A673 (cell line): ENCODE results near the gene UEVLD. TPM values are rescaled to one million over a fixed set of nuclear protein-coding genes. Genes with fewer than 3 reads are reported as not detected.

Source experiments
- BruUV-seq: library from RNA; stranded (reverse); fragments of 400-500 nt; replicated peaks from 2 replicates; lab custom pipeline; 2021; lab: Mats Ljungman, UMichigan
- CTCF ChIA-PET: fragments of 300-600 bp; sonication (Branson Sonifier 250); formaldehyde crosslinking; loops from one replicate; lab custom pipeline; 2022; ENCODE audit warnings: antibody characterized with exemption; lab: Charles Lee
- POLR2A ChIA-PET: fragments of 300-600 bp; sonication (Branson Sonifier 250); formaldehyde crosslinking; loops from one replicate; lab custom pipeline; 2022; ENCODE audit warnings: antibody characterized with exemption; ENCODE audit not compliant: low non-redundant PET; lab: Charles Lee
- DNase-seq: peaks from one replicate; pipeline ENCODE4 v3.0.0-alpha.2; 2015; ENCODE audit warnings: low spot score
- H3K27ac ChIP-seq: fragments of 200-600 bp; sonication (generic); 2 replicates; pipeline ENCODE4 v1.5.1; 2016; ENCODE audit warnings: mixed run types, low read depth, mild to moderate bottlenecking, mixed read lengths, antibody characterized with exemption, low read length; ENCODE audit not compliant: poor library complexity, severe bottlenecking
- H3K27me3 ChIP-seq: fragments of 200-600 bp; sonication (generic); replicated peaks from 2 replicates; pipeline ENCODE4 v1.6.1; 2017; ENCODE audit warnings: mixed run types, low read depth, mild to moderate bottlenecking, mixed read lengths, antibody characterized with exemption, low read length; ENCODE audit not compliant: insufficient read depth, poor library complexity
- H3K36me3 ChIP-seq: fragments of 200-600 bp; sonication (generic); 2 replicates; pipeline ENCODE4 v1.6.1; 2016; ENCODE audit warnings: mixed run types, mild to moderate bottlenecking, mixed read lengths, antibody characterized with exemption, low read length; ENCODE audit not compliant: insufficient read depth, poor library complexity, severe bottlenecking
- H3K4me1 ChIP-seq: fragments of 200-600 bp; sonication (generic); 2 replicates; pipeline ENCODE4 v1.6.1; 2017; ENCODE audit warnings: mixed run types, mild to moderate bottlenecking, mixed read lengths, antibody characterized with exemption, low read length; ENCODE audit not compliant: insufficient read depth, poor library complexity, severe bottlenecking
- H3K4me3 ChIP-seq: fragments of 200-600 bp; sonication (generic); 2 replicates; pipeline ENCODE4 v1.5.1; 2016; ENCODE audit warnings: low read depth, mixed run types, mild to moderate bottlenecking, mixed read lengths, low read length; ENCODE audit not compliant: poor library complexity, severe bottlenecking
- H3K9me3 ChIP-seq: fragments of 200-600 bp; sonication (generic); 2 replicates; pipeline ENCODE4 v1.6.1; 2016; ENCODE audit warnings: mixed run types, low read depth, mild to moderate bottlenecking, mixed read lengths, antibody characterized with exemption, low read length; ENCODE audit not compliant: poor library complexity, severe bottlenecking
- EZH2 ChIP-seq: fragments of 200-600 bp; sonication (generic); IDR thresholded peaks from 2 replicates; pipeline ENCODE4 v1.6.1; 2017; ENCODE audit warnings: borderline replicate concordance, low read depth, mild to moderate bottlenecking, mixed read lengths, antibody characterized with exemption, low read length; ENCODE audit not compliant: poor library complexity, severe bottlenecking
- intact Hi-C: fragments of 100-400 bp; cut with micrococcal nuclease; formaldehyde crosslinking; loops from one replicate; pipeline ENCODE4 v1.10.0; 2022; ENCODE audit not compliant: unreplicated experiment
- total RNA-seq: library from RNA; stranded (reverse); gene quantifications from 2 replicates; pipeline ENCODE4 v1.2.3, GENCODE V29; 2021
- TF ChIP-seq, protein P1 (sequence below): fragments of 300-800, 200-600 bp; sonication (generic); conservative IDR thresholded peaks from 2 replicates; pipeline ENCODE4 v1.5.1; 2017; ENCODE audit warnings: low read depth, mild to moderate bottlenecking, antibody characterized with exemption, low read length, moderate library complexity, mixed read lengths

Gene UEVLD
- total RNA-seq, 1 experiment from 2014 or later: 17.5 TPM

DNA sequence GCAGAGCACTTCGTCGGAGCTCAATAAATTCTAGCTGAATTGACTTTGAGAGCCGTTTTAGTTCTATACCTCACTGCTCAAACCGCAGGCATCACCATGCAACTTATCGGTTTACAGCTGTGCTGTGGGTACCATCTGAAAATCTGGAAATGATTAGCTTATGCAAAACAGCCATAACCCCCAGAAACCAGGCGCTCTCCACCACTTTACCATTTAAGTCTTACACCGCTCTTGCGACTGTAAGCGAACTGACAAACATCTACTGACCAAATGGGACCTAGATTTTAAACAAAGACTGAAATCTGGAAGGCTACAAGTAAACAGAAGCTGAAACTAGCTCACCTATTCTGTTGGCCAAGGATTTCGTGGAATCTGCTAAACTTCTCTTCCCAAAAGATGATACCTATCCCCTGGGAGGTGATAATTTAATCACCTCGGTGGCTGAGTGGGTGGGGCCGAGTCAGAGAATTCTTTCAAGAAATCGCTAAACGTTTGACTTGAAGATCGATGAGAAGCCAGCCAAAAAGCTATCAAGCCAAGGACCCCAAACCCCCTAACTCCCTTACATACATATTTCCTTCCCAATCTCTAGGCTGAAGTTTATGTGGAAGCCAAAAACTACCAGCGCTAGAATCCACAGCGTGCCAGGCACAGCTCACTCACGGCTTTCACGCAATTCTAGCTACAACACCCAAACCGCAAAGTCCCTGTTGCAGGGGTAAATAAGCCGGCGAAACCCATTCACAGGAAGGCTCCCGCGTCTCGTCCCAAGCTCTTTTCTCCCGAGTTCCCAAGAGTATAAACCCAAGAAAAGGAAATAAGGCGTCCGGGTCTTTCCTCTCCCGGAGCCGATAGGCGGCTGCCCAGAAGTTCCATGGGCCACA lies 45.0 kb upstream of the UEVLD start:
- Histone ChIP-seq H3K36me3 (no peaks in the 10 kb centered on the region), H3K4me3 (peak overlapping the region; percentile 93), H3K27ac (peak overlapping the region; percentile 90), H3K4me1 (peaks cover 5% of the 10 kb centered on the region), H3K27me3 (no peaks in the 10 kb centered on the region), H3K9me3 (no peaks in the 10 kb centered on the region)
- intact Hi-C loops: no loop called here
- ChIA-PET POLR2A (interaction anchor here (0.6 kb wide), 1 partner anchor 967 kb away, joined by 4 read pairs; no protein-coding TSS in a partner anchor), CTCF (no interaction called here)
- TSS peak; percentile 63 for BruUV-seq
- TF ChIP-seq EZH2: no peak
- TF ChIP-seq, protein P1, sequence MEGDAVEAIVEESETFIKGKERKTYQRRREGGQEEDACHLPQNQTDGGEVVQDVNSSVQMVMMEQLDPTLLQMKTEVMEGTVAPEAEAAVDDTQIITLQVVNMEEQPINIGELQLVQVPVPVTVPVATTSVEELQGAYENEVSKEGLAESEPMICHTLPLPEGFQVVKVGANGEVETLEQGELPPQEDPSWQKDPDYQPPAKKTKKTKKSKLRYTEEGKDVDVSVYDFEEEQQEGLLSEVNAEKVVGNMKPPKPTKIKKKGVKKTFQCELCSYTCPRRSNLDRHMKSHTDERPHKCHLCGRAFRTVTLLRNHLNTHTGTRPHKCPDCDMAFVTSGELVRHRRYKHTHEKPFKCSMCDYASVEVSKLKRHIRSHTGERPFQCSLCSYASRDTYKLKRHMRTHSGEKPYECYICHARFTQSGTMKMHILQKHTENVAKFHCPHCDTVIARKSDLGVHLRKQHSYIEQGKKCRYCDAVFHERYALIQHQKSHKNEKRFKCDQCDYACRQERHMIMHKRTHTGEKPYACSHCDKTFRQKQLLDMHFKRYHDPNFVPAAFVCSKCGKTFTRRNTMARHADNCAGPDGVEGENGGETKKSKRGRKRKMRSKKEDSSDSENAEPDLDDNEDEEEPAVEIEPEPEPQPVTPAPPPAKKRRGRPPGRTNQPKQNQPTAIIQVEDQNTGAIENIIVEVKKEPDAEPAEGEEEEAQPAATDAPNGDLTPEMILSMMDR: no peak
- DNase-seq: peak; percentile 21

DNA sequence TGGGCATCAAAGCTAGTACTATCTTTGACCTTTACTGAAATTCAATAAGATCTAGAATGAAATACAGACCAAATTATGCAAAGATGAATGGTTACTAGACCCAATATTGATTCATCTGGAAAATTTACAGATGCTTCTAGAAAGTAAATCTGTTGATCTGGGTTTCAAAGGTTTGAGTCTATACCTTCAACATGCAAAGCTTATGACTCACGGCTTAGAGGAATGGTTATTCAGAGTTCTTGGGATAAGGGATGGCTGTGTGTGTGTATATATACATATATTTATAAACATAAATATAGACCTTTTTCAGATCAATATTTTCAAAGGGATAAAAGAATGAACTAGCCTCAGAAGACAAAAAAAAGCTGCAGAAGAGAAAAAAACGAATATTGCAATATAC lies 44.3 kb upstream of the UEVLD start:
- DNase-seq: no peak
- intact Hi-C loops: no loop called here
- ChIA-PET CTCF (no interaction called here), POLR2A (no interaction called here)
- Histone ChIP-seq H3K4me1 (peaks cover 5% of the 10 kb centered on the region), H3K27ac (peak overlapping the region; percentile 90), H3K27me3 (no peaks in the 10 kb centered on the region), H3K36me3 (no peaks in the 10 kb centered on the region), H3K4me3 (peak overlapping the region; percentile 93), H3K9me3 (no peaks in the 10 kb centered on the region)
- TF ChIP-seq, protein P1: no peak
- no peak for TF ChIP-seq EZH2
- BruUV-seq: no TSS peak

DNA sequence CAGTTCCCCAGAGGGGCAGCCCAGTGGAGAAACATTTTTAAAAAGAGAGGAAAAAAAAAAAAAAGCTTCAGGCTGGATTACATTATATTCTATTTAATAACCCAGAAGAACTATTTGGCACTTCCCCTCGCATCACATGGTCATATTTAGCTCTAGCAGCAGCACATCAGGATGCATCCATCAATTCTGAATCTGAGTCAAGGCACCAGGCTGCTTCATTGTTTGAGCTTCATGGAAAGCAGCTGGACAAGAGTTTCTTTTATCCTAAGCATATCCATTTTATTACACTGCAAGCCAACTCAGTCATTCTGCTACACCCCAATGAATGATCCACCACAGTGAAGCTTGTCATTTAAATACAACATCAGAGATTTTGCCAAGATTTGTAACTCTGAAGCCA lies 35.6 kb upstream of the UEVLD start:
- no peak for DNase-seq
- H3K27ac ChIP-seq: no peak overlapping the region
- intact Hi-C loops: no loop called here
- no peaks in the 10 kb centered on the region for H3K9me3 ChIP-seq
- ChIA-PET POLR2A (no interaction called here), CTCF (no interaction called here)
- H3K4me3 ChIP-seq: no peak overlapping the region
- H3K27me3 ChIP-seq: no peaks in the 10 kb centered on the region
- no peaks in the 10 kb centered on the region for H3K4me1 ChIP-seq
- BruUV-seq: no TSS peak
- no peak for TF ChIP-seq EZH2
- TF ChIP-seq, protein P1: no peak
- H3K36me3 ChIP-seq: no peaks in the 10 kb centered on the region
